H9 (cell line): Measurements from ENCODE around the gene LYST. TPM values are rescaled to one million over a fixed set of nuclear protein-coding genes. Genes with fewer than 3 reads are reported as not detected.

ENCODE experiments used
- DNase-seq: peaks from one replicate; pipeline ENCODE4 v3.0.0-alpha.2; 2017
- H2AFZ ChIP-seq: one replicate; pipeline ENCODE4 v1.6.1; 2013; ENCODE audit warnings: mild to moderate bottlenecking, low read length, control low read depth, moderate library complexity
- H2AK5ac ChIP-seq: 2 replicates; pipeline ENCODE4 v1.6.1; 2013; ENCODE audit warnings: low read length, control low read depth, mixed read lengths; ENCODE audit not compliant: insufficient read length
- H2BK120ac ChIP-seq: one replicate; pipeline ENCODE4 v1.6.1; 2013; ENCODE audit warnings: low read depth, mild to moderate bottlenecking, low read length, control low read depth, inconsistent platforms; ENCODE audit not compliant: poor library complexity, severe bottlenecking
- H2BK12ac ChIP-seq: 2 replicates; pipeline ENCODE4 v1.6.1; 2013; ENCODE audit warnings: low read length, control low read depth, mixed read lengths, low read depth; ENCODE audit not compliant: insufficient read length
- H2BK15ac ChIP-seq: 2 replicates; pipeline ENCODE4 v1.6.1; 2013; ENCODE audit warnings: low read depth, low read length, control low read depth
- H2BK20ac ChIP-seq: one replicate; pipeline ENCODE4 v1.6.1; 2013; ENCODE audit warnings: low read depth, mild to moderate bottlenecking, low read length, control low read depth, inconsistent platforms; ENCODE audit not compliant: poor library complexity, severe bottlenecking
- H2BK5ac ChIP-seq: 2 replicates; pipeline ENCODE4 v1.6.1; 2013; ENCODE audit warnings: low read length, control low read depth, mixed read lengths; ENCODE audit not compliant: insufficient read length
- H3K14ac ChIP-seq: 2 replicates; pipeline ENCODE4 v1.6.1; 2013; ENCODE audit warnings: low read length, control low read depth; ENCODE audit not compliant: insufficient read depth
- H3K18ac ChIP-seq: 2 replicates; pipeline ENCODE4 v1.6.1; 2013; ENCODE audit warnings: low read depth, mild to moderate bottlenecking, mixed read lengths, low read length, control low read depth; ENCODE audit not compliant: insufficient read length
- H3K23ac ChIP-seq: 2 replicates; pipeline ENCODE4 v1.6.1; 2013; ENCODE audit warnings: low read length, control low read depth, mixed read lengths, low read depth; ENCODE audit not compliant: insufficient read length
- H3K23me2 ChIP-seq: 2 replicates; pipeline ENCODE4 v1.6.1; 2013; ENCODE audit warnings: low read depth, mild to moderate bottlenecking, mixed read lengths, low read length, control low read depth; ENCODE audit not compliant: insufficient read length, poor library complexity, severe bottlenecking
- H3K27ac ChIP-seq: 2 replicates; pipeline ENCODE4 v1.5.1; 2013; ENCODE audit warnings: low read length, control low read depth, mixed read lengths, low read depth; ENCODE audit not compliant: insufficient read length
- H3K27me3 ChIP-seq: 2 replicates; pipeline ENCODE4 v1.6.1; 2013; ENCODE audit warnings: low read length, control low read depth, inconsistent platforms; ENCODE audit not compliant: insufficient read depth
- H3K4ac ChIP-seq: 2 replicates; pipeline ENCODE4 v1.6.1; 2013; ENCODE audit warnings: low read depth, mild to moderate bottlenecking, control low read depth, inconsistent platforms, low read length, moderate library complexity
- H3K4me1 ChIP-seq: 2 replicates; pipeline ENCODE4 v1.6.1; 2013; ENCODE audit warnings: low read length, control low read depth, inconsistent platforms; ENCODE audit not compliant: insufficient read depth
- H3K4me2 ChIP-seq: 2 replicates; pipeline ENCODE4 v1.6.1; 2013; ENCODE audit warnings: low read length, control low read depth, mixed read lengths; ENCODE audit not compliant: insufficient read length, insufficient read depth
- H3K56ac ChIP-seq: 2 replicates; pipeline ENCODE4 v1.6.1; 2013; ENCODE audit warnings: low read depth, mild to moderate bottlenecking, mixed read lengths, low read length, control low read depth; ENCODE audit not compliant: insufficient read length
- H3K79me1 ChIP-seq: 2 replicates; pipeline ENCODE4 v1.6.1; 2013; ENCODE audit warnings: low read depth, mild to moderate bottlenecking, moderate library complexity, low read length, control low read depth, inconsistent platforms; ENCODE audit not compliant: insufficient read depth, poor library complexity, severe bottlenecking
- H3K79me2 ChIP-seq: 2 replicates; pipeline ENCODE4 v1.6.1; 2013; ENCODE audit warnings: low read length, control low read depth, inconsistent platforms; ENCODE audit not compliant: insufficient read depth
- H3K9ac ChIP-seq: 2 replicates; pipeline ENCODE4 v1.6.1; 2013; ENCODE audit warnings: low read length, control low read depth, mixed read lengths; ENCODE audit not compliant: insufficient read length; ENCODE audit errors: extremely low read depth
- H3K9me3 ChIP-seq: one replicate; pipeline ENCODE4 v1.6.1; 2013; ENCODE audit warnings: low read depth, low read length, inconsistent platforms; ENCODE audit not compliant: control insufficient read depth
- H3T11ph ChIP-seq: one replicate; pipeline ENCODE4 v1.6.1; 2013; ENCODE audit warnings: mild to moderate bottlenecking, low read length, control low read depth, inconsistent platforms
- H4K20me1 ChIP-seq: one replicate; pipeline ENCODE4 v1.6.1; 2013; ENCODE audit not compliant: control insufficient read depth, insufficient read length, insufficient read depth
- H4K5ac ChIP-seq: 2 replicates; pipeline ENCODE4 v1.6.1; 2013; ENCODE audit warnings: low read depth, mild to moderate bottlenecking, mixed read lengths, low read length, control low read depth; ENCODE audit not compliant: insufficient read length
- H4K8ac ChIP-seq: replicated peaks from 2 replicates; pipeline ENCODE4 v1.6.1; 2013; ENCODE audit warnings: low read length, control low read depth, mixed read lengths, low read depth; ENCODE audit not compliant: insufficient read length
- H4K91ac ChIP-seq: 2 replicates; pipeline ENCODE4 v1.6.1; 2013; ENCODE audit warnings: low read depth, mild to moderate bottlenecking, moderate library complexity, mixed read lengths, low read length, control low read depth; ENCODE audit not compliant: insufficient read length
- H3K27ac Mint-ChIP-seq, 3 experiments: 2 replicates in 2 of 3; 3 replicates in 1 of 3; pipeline ENCODE4 v1.8.0; 2020 to 2021; ENCODE audit warnings: mixed read lengths in 3 of 3, mild to moderate bottlenecking in 1 of 3, moderate library complexity in 1 of 3
- H3K27me3 Mint-ChIP-seq: 2 replicates; pipeline ENCODE4 v1.8.0; 2021; ENCODE audit warnings: low read depth, mild to moderate bottlenecking, moderate library complexity, mixed read lengths
- H3K36me3 Mint-ChIP-seq, 3 experiments: 2 replicates in 2 of 3; 3 replicates in 1 of 3; pipeline ENCODE4 v1.8.0; 2020 to 2021; ENCODE audit warnings: low read depth in 3 of 3, mixed read lengths in 3 of 3; ENCODE audit not compliant: insufficient read depth in 1 of 3
- H3K4me1 Mint-ChIP-seq, 2 experiments: 2 replicates each; pipeline ENCODE4 v1.8.0; 2020; ENCODE audit warnings: mixed read lengths in 2 of 2
- H3K4me3 Mint-ChIP-seq, 2 experiments: 2 replicates in 1 of 2; 3 replicates in 1 of 2; pipeline ENCODE4 v1.8.0; 2020 to 2021; ENCODE audit warnings: mild to moderate bottlenecking in 2 of 2, mixed read lengths in 2 of 2, moderate library complexity in 1 of 2
- H3K9me3 Mint-ChIP-seq, 2 experiments: 2 replicates in 1 of 2; 3 replicates in 1 of 2; pipeline ENCODE4 v1.8.0; 2020; ENCODE audit warnings: mild to moderate bottlenecking in 2 of 2, mixed read lengths in 2 of 2, moderate library complexity in 1 of 2
- WGBS: extraction: QIAGEN DNeasy Blood & Tissue Kit; methylation state at CpG from one replicate; pipeline ENCODE4 v1.1.7; 2013; ENCODE audit warnings: missing lambda C conversion rate, low lambda C conversion rate, mixed read lengths; ENCODE audit not compliant: insufficient read length; ENCODE audit errors: extremely low coverage; 5-methylcytosine and 5-hydroxymethylcytosine counted together
- total RNA-seq: library from RNA; stranded (reverse); gene quantifications from 2 replicates; pipeline ENCODE4 v1.2.1, GENCODE V29; 2021
- TF ChIP-seq, protein P1 (sequence below): fragments of 200-600 bp; sonication (generic); conservative IDR thresholded peaks from 3 replicates; pipeline ENCODE4 v1.8.0; 2021; ENCODE audit warnings: antibody characterized with exemption, mild to moderate bottlenecking

LYST gene
- total RNA-seq, 1 experiment from 2014 or later = 0.13 TPM

DNA sequence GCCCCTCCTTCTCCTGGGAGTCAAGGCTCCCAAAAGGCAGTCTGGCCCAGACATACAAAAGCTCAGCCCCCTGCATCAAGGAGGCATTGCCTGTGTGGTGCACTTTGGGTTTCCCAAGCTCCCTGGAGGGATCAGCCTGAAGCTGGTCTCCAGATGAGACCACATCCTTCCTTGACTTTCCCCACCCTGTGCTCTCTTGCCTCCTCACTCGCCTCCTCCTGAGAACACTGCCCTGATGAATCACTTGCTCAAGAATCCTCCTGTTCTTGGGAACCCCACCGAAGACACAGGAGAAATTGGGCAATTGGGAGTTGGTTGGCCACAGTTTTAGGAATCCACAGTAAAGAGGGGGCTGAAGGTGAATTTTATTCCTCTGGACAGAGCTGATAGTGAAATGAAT, 34.8 kb upstream of the LYST start:
- Histone ChIP-seq H3K79me1 (no peaks in the 10 kb centered on the region), H3K27me3 (no peaks in the 10 kb centered on the region), H4K8ac (no peak overlapping the region), H3K27ac (no peak overlapping the region), H2BK20ac (no peak overlapping the region), H2AK5ac (no peak overlapping the region), H3K56ac (no peak overlapping the region), H2BK15ac (no peak overlapping the region), H3K23ac (no peak overlapping the region), H2AFZ (no peak overlapping the region), H3K18ac (no peak overlapping the region), H3K4me2 (no peak overlapping the region), H3K4me1 (peaks cover 3% of the 10 kb centered on the region; the same call in 1 of the 2 replicates), H4K20me1 (no peaks in the 10 kb centered on the region), H3K9ac (no peak overlapping the region), H4K5ac (no peak overlapping the region), H3K14ac (no peak overlapping the region), H3K4ac (no peak overlapping the region), H3K9me3 (no peaks in the 10 kb centered on the region), H2BK120ac (no peak overlapping the region), H4K91ac (no peak overlapping the region), H2BK5ac (no peak overlapping the region), H3T11ph (no peak overlapping the region), H3K23me2 (no peaks in the 10 kb centered on the region), H2BK12ac (no peak overlapping the region), H3K79me2 (no peaks in the 10 kb centered on the region)
- H3K4me3 Mint-ChIP-seq = no peak overlapping the region
- no CpG with 5 or more reads among the region's 2 CpGs for WGBS
- TF ChIP-seq, protein P1, sequence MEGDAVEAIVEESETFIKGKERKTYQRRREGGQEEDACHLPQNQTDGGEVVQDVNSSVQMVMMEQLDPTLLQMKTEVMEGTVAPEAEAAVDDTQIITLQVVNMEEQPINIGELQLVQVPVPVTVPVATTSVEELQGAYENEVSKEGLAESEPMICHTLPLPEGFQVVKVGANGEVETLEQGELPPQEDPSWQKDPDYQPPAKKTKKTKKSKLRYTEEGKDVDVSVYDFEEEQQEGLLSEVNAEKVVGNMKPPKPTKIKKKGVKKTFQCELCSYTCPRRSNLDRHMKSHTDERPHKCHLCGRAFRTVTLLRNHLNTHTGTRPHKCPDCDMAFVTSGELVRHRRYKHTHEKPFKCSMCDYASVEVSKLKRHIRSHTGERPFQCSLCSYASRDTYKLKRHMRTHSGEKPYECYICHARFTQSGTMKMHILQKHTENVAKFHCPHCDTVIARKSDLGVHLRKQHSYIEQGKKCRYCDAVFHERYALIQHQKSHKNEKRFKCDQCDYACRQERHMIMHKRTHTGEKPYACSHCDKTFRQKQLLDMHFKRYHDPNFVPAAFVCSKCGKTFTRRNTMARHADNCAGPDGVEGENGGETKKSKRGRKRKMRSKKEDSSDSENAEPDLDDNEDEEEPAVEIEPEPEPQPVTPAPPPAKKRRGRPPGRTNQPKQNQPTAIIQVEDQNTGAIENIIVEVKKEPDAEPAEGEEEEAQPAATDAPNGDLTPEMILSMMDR = no peak
- H3K36me3 Mint-ChIP-seq = peaks cover 0 to 1% (median 0%) of the 10 kb centered on the region in 3 experiments; a peak in 1 of 7 replicates
- H3K9me3 Mint-ChIP-seq = peaks cover 0 to 3% of the 10 kb centered on the region in 2 experiments; a peak in 1 of 5 replicates
- DNase-seq = no peak
- H3K4me1 Mint-ChIP-seq = peaks cover 14% of the 10 kb centered on the region in 2 experiments
- H3K27ac Mint-ChIP-seq = no peak overlapping the region
- no peaks in the 10 kb centered on the region for H3K27me3 Mint-ChIP-seq
